A673 (cell line): ENCODE results near the gene EGFR. TPM values are rescaled to one million over a fixed set of nuclear protein-coding genes. Genes with fewer than 3 reads are reported as not detected.

ENCODE experiments used
- BruUV-seq: library from RNA; stranded (reverse); fragments of 400-500 nt; replicated peaks from 2 replicates; lab custom pipeline; 2021; lab: Mats Ljungman, UMichigan
- CTCF ChIA-PET: fragments of 300-600 bp; sonication (Branson Sonifier 250); formaldehyde crosslinking; loops from one replicate; lab custom pipeline; 2022; ENCODE audit warnings: antibody characterized with exemption; lab: Charles Lee
- POLR2A ChIA-PET: fragments of 300-600 bp; sonication (Branson Sonifier 250); formaldehyde crosslinking; loops from one replicate; lab custom pipeline; 2022; ENCODE audit warnings: antibody characterized with exemption; ENCODE audit not compliant: low non-redundant PET; lab: Charles Lee
- DNase-seq: peaks from one replicate; pipeline ENCODE4 v3.0.0-alpha.2; 2015; ENCODE audit warnings: low spot score
- H3K27ac ChIP-seq: fragments of 200-600 bp; sonication (generic); 2 replicates; pipeline ENCODE4 v1.5.1; 2016; ENCODE audit warnings: mixed run types, low read depth, mild to moderate bottlenecking, mixed read lengths, antibody characterized with exemption, low read length; ENCODE audit not compliant: poor library complexity, severe bottlenecking
- H3K27me3 ChIP-seq: fragments of 200-600 bp; sonication (generic); replicated peaks from 2 replicates; pipeline ENCODE4 v1.6.1; 2017; ENCODE audit warnings: mixed run types, low read depth, mild to moderate bottlenecking, mixed read lengths, antibody characterized with exemption, low read length; ENCODE audit not compliant: insufficient read depth, poor library complexity
- H3K36me3 ChIP-seq: fragments of 200-600 bp; sonication (generic); 2 replicates; pipeline ENCODE4 v1.6.1; 2016; ENCODE audit warnings: mixed run types, mild to moderate bottlenecking, mixed read lengths, antibody characterized with exemption, low read length; ENCODE audit not compliant: insufficient read depth, poor library complexity, severe bottlenecking
- H3K4me1 ChIP-seq: fragments of 200-600 bp; sonication (generic); 2 replicates; pipeline ENCODE4 v1.6.1; 2017; ENCODE audit warnings: mixed run types, mild to moderate bottlenecking, mixed read lengths, antibody characterized with exemption, low read length; ENCODE audit not compliant: insufficient read depth, poor library complexity, severe bottlenecking
- H3K4me3 ChIP-seq: fragments of 200-600 bp; sonication (generic); 2 replicates; pipeline ENCODE4 v1.5.1; 2016; ENCODE audit warnings: low read depth, mixed run types, mild to moderate bottlenecking, mixed read lengths, low read length; ENCODE audit not compliant: poor library complexity, severe bottlenecking
- H3K9me3 ChIP-seq: fragments of 200-600 bp; sonication (generic); 2 replicates; pipeline ENCODE4 v1.6.1; 2016; ENCODE audit warnings: mixed run types, low read depth, mild to moderate bottlenecking, mixed read lengths, antibody characterized with exemption, low read length; ENCODE audit not compliant: poor library complexity, severe bottlenecking
- EZH2 ChIP-seq: fragments of 200-600 bp; sonication (generic); IDR thresholded peaks from 2 replicates; pipeline ENCODE4 v1.6.1; 2017; ENCODE audit warnings: borderline replicate concordance, low read depth, mild to moderate bottlenecking, mixed read lengths, antibody characterized with exemption, low read length; ENCODE audit not compliant: poor library complexity, severe bottlenecking
- intact Hi-C: fragments of 100-400 bp; cut with micrococcal nuclease; formaldehyde crosslinking; loops from one replicate; pipeline ENCODE4 v1.10.0; 2022; ENCODE audit not compliant: unreplicated experiment
- total RNA-seq: library from RNA; stranded (reverse); gene quantifications from 2 replicates; pipeline ENCODE4 v1.2.3, GENCODE V29; 2021
- TF ChIP-seq, protein P1 (sequence below): fragments of 300-800, 200-600 bp; sonication (generic); conservative IDR thresholded peaks from 2 replicates; pipeline ENCODE4 v1.5.1; 2017; ENCODE audit warnings: low read depth, mild to moderate bottlenecking, antibody characterized with exemption, low read length, moderate library complexity, mixed read lengths

The EGFR gene
- total RNA-seq, 1 experiment from 2014 or later: 0.84 TPM

DNA sequence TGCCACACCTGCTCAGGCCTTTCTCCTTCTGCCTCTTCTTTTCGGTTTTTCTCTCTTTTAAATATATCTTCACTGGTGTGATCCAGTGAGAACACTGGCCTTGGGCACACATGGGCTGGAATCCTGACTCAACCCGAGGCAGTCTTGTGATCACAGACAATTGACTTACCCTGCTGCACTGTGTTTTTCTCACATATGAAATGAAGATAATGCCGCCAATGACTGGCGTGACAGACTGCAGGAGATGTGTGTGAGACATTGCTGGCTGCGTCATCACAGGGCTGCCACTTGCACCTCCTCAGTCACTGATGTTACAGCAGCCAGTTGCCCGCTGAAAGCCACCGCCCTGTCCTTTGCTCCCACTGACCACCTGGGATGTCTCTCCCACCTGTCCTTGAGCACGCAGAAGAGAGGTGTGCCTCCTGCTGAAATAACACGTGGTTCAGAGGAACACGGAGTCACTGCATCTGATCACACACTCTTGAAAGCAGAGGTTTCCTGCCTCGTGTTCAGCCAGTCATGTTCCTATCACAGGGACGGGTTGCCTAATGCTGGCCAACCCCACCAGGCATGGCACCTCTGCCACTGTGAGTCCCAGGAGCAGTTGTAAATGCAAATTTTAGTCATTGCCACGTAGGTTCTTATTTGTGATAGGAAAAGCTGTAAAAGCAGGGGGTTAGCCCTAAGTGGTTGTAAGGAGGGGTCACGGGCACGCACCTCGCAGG lies 221.8 kb downstream of the EGFR start:
- Histone ChIP-seq H3K4me3 (no peak overlapping the region), H3K27ac (no peak overlapping the region), H3K4me1 (no peaks in the 10 kb centered on the region), H3K27me3 (peaks cover 23% of the 10 kb centered on the region), H3K36me3 (no peaks in the 10 kb centered on the region), H3K9me3 (no peaks in the 10 kb centered on the region)
- DNase-seq: no peak
- ChIA-PET CTCF (no interaction called here), POLR2A (no interaction called here)
- TF ChIP-seq EZH2: no peak
- TF ChIP-seq, protein P1, sequence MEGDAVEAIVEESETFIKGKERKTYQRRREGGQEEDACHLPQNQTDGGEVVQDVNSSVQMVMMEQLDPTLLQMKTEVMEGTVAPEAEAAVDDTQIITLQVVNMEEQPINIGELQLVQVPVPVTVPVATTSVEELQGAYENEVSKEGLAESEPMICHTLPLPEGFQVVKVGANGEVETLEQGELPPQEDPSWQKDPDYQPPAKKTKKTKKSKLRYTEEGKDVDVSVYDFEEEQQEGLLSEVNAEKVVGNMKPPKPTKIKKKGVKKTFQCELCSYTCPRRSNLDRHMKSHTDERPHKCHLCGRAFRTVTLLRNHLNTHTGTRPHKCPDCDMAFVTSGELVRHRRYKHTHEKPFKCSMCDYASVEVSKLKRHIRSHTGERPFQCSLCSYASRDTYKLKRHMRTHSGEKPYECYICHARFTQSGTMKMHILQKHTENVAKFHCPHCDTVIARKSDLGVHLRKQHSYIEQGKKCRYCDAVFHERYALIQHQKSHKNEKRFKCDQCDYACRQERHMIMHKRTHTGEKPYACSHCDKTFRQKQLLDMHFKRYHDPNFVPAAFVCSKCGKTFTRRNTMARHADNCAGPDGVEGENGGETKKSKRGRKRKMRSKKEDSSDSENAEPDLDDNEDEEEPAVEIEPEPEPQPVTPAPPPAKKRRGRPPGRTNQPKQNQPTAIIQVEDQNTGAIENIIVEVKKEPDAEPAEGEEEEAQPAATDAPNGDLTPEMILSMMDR: no peak
- intact Hi-C loops: no loop called here
- BruUV-seq: no TSS peak

DNA sequence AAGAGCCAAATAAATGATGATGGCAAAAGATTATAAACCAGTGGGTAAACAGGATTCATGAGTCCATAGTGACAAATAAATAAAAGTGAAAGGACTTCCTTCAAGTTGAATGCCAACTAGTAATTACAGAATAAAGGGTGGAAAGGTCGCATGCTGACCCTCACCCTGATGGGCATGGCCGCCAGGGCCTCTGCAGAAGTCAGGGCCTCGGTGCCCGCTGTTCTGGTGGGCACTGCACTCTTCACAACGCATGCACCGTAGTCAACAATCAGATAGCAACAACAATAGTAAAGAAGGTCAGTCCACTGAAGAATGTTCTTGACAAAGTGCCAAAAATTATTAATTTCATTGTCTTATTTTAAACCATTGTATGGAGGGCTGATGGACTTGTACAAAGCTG lies 223.1 kb downstream of the EGFR start:
- BruUV-seq: no TSS peak
- H3K4me3 ChIP-seq: no peak overlapping the region
- intact Hi-C loops: no loop called here
- no peak overlapping the region for H3K27ac ChIP-seq
- no peak for DNase-seq
- ChIA-PET CTCF (no interaction called here), POLR2A (no interaction called here)
- H3K4me1 ChIP-seq: no peaks in the 10 kb centered on the region
- H3K9me3 ChIP-seq: no peaks in the 10 kb centered on the region
- TF ChIP-seq, protein P1: no peak
- TF ChIP-seq EZH2: no peak
- H3K36me3 ChIP-seq: no peaks in the 10 kb centered on the region
- peaks cover 22% of the 10 kb centered on the region for H3K27me3 ChIP-seq

DNA sequence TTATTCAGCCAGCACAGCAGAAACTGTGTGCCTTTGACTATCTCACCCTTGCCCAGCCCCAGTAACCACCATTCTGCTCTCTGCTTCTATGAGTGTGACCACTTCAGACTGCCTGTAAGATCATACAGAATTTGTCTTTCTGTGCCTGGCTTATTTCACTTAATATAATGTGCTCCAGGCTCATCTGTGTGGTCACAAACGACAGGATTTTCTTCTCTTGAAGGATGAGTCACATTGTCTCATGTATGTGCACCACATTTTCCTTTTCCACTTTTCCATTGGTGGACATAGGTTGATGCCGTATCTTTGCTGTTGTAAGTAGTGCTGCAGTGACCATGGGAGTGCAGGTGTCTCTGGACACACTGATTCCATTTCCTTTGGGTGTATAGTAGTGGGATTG lies 223.8 kb downstream of the EGFR start:
- ChIA-PET POLR2A (no interaction called here), CTCF (no interaction called here)
- Histone ChIP-seq H3K27ac (no peak overlapping the region), H3K27me3 (peaks cover 21% of the 10 kb centered on the region), H3K4me1 (no peaks in the 10 kb centered on the region), H3K4me3 (no peak overlapping the region), H3K9me3 (no peaks in the 10 kb centered on the region), H3K36me3 (no peaks in the 10 kb centered on the region)
- BruUV-seq: no TSS peak
- no peak for DNase-seq
- intact Hi-C loops: no loop called here
- no peak for TF ChIP-seq EZH2
- TF ChIP-seq, protein P1: no peak
